Lower leg skin (tissue), 3 donors: ENCODE measurements around the gene PARP11.

Experiments
- POLR2A ChIP-seq, 2 donors: fragments of 450-650 bp; IDR thresholded peaks; one replicate each; pipeline ENCODE4 v1.6.1; 2016 to 2017; ENCODE audit warnings: antibody characterized with exemption in 2 of 2, mild to moderate bottlenecking in 1 of 2, moderate library complexity in 1 of 2
- TF ChIP-seq, protein P1 (sequence below), 3 donors: fragments of 450-650 bp; IDR thresholded peaks; one replicate each; pipeline ENCODE4 v1.5.1; 2016; ENCODE audit warnings: antibody characterized with exemption in 3 of 3, mild to moderate bottlenecking in 3 of 3, moderate library complexity in 2 of 3

DNA sequence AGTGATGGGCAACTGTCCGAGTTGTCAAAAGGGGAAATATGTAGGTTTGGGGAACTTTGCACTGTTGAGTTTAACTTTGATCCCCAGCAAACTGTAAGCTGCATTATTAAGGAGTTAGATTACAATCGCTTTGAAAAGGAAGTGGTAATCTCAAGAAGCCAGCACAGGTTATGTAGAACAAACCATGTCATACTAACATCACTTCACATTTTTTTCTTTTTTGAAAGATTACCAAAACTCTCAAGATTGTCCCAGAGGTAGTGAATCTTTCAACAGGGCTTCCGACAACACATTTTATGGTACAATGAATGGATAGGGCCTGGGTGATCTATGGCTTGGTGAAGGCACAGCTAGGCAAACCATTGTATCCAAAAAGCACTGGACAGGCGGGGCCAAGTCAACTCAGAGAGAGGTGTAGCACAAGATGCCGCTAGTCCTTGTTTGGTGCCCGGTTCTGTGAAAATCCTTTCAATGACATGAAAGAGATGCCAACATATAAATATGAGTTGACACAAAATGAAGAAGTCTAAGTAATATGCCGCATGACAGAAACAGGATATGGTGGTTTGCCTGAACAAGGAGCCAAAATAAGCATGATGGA is 24.3 kb upstream of the PARP11 start:
- TF ChIP-seq, protein P1, sequence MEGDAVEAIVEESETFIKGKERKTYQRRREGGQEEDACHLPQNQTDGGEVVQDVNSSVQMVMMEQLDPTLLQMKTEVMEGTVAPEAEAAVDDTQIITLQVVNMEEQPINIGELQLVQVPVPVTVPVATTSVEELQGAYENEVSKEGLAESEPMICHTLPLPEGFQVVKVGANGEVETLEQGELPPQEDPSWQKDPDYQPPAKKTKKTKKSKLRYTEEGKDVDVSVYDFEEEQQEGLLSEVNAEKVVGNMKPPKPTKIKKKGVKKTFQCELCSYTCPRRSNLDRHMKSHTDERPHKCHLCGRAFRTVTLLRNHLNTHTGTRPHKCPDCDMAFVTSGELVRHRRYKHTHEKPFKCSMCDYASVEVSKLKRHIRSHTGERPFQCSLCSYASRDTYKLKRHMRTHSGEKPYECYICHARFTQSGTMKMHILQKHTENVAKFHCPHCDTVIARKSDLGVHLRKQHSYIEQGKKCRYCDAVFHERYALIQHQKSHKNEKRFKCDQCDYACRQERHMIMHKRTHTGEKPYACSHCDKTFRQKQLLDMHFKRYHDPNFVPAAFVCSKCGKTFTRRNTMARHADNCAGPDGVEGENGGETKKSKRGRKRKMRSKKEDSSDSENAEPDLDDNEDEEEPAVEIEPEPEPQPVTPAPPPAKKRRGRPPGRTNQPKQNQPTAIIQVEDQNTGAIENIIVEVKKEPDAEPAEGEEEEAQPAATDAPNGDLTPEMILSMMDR (IDR thresholded peaks at IDR 0.05) = no peak
- TF ChIP-seq POLR2A (IDR thresholded peaks at IDR 0.05) = no peak
